ENCODE data around the gene APOA4. TPM values are rescaled to one million over a fixed set of nuclear protein-coding genes. Genes with fewer than 3 reads are reported as not detected.

The APOA4 gene
- total RNA-seq, 4 donors from 2014 or later: 0.34 to 3.9 (median 2.3) TPM; not detected in 1

DNA sequence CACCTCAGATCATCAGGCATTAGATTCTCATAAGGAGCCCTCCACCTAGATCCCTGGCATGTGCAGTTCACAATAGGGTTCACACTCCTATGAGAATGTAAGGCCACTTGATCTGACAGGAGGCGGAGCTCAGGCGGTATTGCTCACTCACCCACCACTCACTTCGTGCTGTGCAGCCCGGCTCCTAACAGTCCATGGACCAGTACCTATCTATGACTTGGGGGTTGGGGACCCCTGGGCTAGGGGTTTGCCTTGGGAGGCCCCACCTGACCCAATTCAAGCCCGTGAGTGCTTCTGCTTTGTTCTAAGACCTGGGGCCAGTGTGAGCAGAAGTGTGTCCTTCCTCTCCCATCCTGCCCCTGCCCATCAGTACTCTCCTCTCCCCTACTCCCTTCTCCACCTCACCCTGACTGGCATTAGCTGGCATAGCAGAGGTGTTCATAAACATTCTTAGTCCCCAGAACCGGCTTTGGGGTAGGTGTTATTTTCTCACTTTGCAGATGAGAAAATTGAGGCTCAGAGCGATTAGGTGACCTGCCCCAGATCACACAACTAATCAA is 8.8 kb upstream of the APOA4 start:
- 83% methylated on average over 3 of the region's 7 CpGs for WGBS
- Histone ChIP-seq H3K27me3 (no peaks in the 10 kb centered on the region), H3K4me1 (peaks cover 13% of the 10 kb centered on the region), H3K27ac (no peak overlapping the region), H3K4me3 (no peak overlapping the region), H3K9me3 (no peaks in the 10 kb centered on the region), H3K36me3 (no peaks in the 10 kb centered on the region)
- TF ChIP-seq EP300 (IDR thresholded peaks at IDR 0.05): no peak
- TF ChIP-seq, protein P1, sequence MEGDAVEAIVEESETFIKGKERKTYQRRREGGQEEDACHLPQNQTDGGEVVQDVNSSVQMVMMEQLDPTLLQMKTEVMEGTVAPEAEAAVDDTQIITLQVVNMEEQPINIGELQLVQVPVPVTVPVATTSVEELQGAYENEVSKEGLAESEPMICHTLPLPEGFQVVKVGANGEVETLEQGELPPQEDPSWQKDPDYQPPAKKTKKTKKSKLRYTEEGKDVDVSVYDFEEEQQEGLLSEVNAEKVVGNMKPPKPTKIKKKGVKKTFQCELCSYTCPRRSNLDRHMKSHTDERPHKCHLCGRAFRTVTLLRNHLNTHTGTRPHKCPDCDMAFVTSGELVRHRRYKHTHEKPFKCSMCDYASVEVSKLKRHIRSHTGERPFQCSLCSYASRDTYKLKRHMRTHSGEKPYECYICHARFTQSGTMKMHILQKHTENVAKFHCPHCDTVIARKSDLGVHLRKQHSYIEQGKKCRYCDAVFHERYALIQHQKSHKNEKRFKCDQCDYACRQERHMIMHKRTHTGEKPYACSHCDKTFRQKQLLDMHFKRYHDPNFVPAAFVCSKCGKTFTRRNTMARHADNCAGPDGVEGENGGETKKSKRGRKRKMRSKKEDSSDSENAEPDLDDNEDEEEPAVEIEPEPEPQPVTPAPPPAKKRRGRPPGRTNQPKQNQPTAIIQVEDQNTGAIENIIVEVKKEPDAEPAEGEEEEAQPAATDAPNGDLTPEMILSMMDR (IDR thresholded peaks at IDR 0.05): no peak
- TF ChIP-seq POLR2AphosphoS5 (IDR thresholded peaks at IDR 0.05): no peak
- no peak for TF ChIP-seq POLR2A (IDR thresholded peaks at IDR 0.05)
- DNase-seq (ENCODE audit: low spot score in 2 of 2): no peak

DNA sequence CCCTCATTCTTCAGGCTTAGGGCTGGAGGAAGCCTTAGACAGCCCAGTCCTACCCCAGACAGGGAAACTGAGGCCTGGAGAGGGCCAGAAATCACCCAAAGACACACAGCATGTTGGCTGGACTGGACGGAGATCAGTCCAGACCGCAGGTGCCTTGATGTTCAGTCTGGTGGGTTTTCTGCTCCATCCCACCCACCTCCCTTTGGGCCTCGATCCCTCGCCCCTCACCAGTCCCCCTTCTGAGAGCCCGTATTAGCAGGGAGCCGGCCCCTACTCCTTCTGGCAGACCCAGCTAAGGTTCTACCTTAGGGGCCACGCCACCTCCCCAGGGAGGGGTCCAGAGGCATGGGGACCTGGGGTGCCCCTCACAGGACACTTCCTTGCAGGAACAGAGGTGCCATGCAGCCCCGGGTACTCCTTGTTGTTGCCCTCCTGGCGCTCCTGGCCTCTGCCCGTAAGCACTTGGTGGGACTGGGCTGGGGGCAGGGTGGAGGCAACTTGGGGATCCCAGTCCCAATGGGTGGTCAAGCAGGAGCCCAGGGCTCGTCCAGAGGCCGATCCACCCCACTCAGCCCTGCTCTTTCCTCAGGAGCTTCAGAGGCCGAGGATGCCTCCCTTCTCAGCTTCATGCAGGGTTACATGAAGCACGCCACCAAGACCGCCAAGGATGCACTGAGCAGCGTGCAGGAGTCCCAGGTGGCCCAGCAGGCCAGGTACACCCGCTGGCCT is 7.2 kb upstream of the APOA4 start:
- H3K4me3 ChIP-seq: no peak overlapping the region
- DNase-seq (ENCODE audit: low spot score in 2 of 2): no peak
- H3K9me3 ChIP-seq: no peaks in the 10 kb centered on the region
- H3K27ac ChIP-seq: no peak overlapping the region
- H3K4me1 ChIP-seq: peaks cover 2% of the 10 kb centered on the region
- TF ChIP-seq EP300 (IDR thresholded peaks at IDR 0.05) (no peak), POLR2A (IDR thresholded peaks at IDR 0.05) (no peak), POLR2AphosphoS5 (IDR thresholded peaks at IDR 0.05) (no peak)
- TF ChIP-seq, protein P1 (IDR thresholded peaks at IDR 0.05): no peak
- no peaks in the 10 kb centered on the region for H3K27me3 ChIP-seq
- no peaks in the 10 kb centered on the region for H3K36me3 ChIP-seq
- WGBS: 94% methylated on average over 12 of the region's 17 CpGs

DNA sequence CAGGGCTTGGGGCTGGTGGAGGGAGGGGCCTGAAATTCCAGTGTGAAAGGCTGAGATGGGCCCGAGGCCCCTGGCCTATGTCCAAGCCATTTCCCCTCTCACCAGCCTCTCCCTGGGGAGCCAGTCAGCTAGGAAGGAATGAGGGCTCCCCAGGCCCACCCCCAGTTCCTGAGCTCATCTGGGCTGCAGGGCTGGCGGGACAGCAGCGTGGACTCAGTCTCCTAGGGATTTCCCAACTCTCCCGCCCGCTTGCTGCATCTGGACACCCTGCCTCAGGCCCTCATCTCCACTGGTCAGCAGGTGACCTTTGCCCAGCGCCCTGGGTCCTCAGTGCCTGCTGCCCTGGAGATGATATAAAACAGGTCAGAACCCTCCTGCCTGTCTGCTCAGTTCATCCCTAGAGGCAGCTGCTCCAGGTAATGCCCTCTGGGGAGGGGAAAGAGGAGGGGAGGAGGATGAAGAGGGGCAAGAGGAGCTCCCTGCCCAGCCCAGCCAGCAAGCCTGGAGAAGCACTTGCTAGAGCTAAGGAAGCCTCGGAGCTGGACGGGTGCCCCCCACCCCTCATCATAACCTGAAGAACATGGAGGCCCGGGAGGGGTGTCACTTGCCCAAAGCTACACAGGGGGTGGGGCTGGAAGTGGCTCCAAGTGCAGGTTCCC is 6.5 kb upstream of the APOA4 start, which contains the start of gene APOC3:
Gene APOC3, plus strand, starts transcription at position 383 of the 659 bp plus-strand sequence. CDS start 676 bp downstream, outside the sequence.
- no peak for DNase-seq (ENCODE audit: low spot score in 2 of 2)
- Histone ChIP-seq H3K36me3 (no peaks in the 10 kb centered on the region), H3K27me3 (no peaks in the 10 kb centered on the region), H3K4me1 (no peaks in the 10 kb centered on the region), H3K27ac (no peak within 1 kb of the TSS), H3K4me3 (no peak within 1 kb of the TSS), H3K9me3 (no peaks in the 10 kb centered on the region)
- TF ChIP-seq POLR2A (IDR thresholded peaks at IDR 0.05): no peak
- 73% methylated on average over 9 of the region's 9 CpGs for WGBS

DNA sequence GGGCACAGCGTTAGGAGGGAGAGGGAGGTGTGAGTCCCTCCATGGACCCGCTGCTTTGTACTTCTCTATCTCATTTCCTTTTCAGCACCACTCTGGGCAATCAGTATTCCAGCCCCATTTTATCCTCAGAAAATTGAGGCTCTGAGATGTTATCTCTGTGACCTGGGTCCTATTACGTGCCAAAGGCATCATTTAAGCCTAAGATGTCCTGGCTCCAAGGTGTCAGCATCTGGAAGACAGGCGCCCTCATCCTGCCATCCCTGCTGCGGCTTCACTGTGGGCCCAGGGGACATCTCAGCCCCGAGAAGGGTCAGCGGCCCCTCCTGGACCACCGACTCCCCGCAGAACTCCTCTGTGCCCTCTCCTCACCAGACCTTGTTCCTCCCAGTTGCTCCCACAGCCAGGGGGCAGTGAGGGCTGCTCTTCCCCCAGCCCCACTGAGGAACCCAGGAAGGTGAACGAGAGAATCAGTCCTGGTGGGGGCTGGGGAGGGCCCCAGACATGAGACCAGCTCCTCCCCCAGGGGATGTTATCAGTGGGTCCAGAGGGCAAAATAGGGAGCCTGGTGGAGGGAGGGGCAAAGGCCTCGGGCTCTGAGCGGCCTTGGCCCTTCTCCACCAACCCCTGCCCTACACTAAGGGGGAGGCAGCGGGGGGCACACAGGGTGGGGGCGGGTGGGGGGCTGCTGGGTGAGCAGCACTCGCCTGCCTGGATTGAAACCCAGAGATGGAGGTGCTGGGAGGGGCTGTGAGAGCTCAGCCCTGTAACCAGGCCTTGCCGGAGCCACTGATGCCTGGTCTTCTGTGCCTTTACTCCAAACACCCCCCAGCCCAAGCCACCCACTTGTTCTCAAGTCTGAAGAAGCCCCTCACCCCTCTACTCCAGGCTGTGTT is 5.8 kb upstream of the APOA4 start:
- no peaks in the 10 kb centered on the region for H3K4me1 ChIP-seq
- H3K9me3 ChIP-seq: no peaks in the 10 kb centered on the region
- H3K27me3 ChIP-seq: no peaks in the 10 kb centered on the region
- no peak overlapping the region for H3K27ac ChIP-seq
- no peaks in the 10 kb centered on the region for H3K36me3 ChIP-seq
- no peak for DNase-seq (ENCODE audit: low spot score in 2 of 2)
- WGBS: 61% methylated on average over 14 of the region's 16 CpGs
- no peak overlapping the region for H3K4me3 ChIP-seq
- TF ChIP-seq POLR2AphosphoS5 (IDR thresholded peaks at IDR 0.05): no peak
- no peak for TF ChIP-seq EP300 (IDR thresholded peaks at IDR 0.05)
- TF ChIP-seq, protein P1 (IDR thresholded peaks at IDR 0.05): no peak
- no peak for TF ChIP-seq POLR2A (IDR thresholded peaks at IDR 0.05)

DNA sequence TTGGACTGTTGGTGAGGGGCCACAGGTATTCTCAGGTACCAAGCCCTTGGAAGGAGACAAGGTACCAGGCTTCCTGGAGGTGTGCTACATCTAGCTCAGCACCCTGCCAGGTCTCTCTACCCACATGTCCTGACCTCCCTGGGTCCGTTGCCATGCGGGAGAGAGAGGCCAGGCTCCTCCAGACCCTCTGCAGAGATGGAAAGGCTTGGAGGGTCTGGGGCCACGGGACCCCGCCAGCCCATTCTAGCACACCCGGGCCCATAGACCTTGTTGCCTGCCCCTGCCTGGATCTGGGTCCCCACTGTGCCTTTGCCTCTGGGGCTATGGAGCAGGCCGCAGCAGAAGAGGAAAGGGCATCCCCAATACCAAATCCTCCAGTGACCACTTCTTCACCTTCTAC is 4.4 kb upstream of the APOA4 start:
- TF ChIP-seq POLR2AphosphoS5 (IDR thresholded peaks at IDR 0.05) (no peak), EP300 (IDR thresholded peaks at IDR 0.05) (no peak), POLR2A (IDR thresholded peaks at IDR 0.05) (no peak)
- TF ChIP-seq, protein P1 (IDR thresholded peaks at IDR 0.05): no peak
- Histone ChIP-seq H3K9me3 (no peaks in the 10 kb centered on the region), H3K4me3 (no peak overlapping the region), H3K27ac (no peak overlapping the region), H3K4me1 (no peaks in the 10 kb centered on the region), H3K27me3 (no peaks in the 10 kb centered on the region), H3K36me3 (no peaks in the 10 kb centered on the region)
- no peak for DNase-seq (ENCODE audit: low spot score in 2 of 2)
- 86% methylated on average over 6 of the region's 6 CpGs for WGBS

All from suprapubic skin (tissue), 4 donors.